ENCODE measurements around the gene RNF26.

RNF26 gene

DNA sequence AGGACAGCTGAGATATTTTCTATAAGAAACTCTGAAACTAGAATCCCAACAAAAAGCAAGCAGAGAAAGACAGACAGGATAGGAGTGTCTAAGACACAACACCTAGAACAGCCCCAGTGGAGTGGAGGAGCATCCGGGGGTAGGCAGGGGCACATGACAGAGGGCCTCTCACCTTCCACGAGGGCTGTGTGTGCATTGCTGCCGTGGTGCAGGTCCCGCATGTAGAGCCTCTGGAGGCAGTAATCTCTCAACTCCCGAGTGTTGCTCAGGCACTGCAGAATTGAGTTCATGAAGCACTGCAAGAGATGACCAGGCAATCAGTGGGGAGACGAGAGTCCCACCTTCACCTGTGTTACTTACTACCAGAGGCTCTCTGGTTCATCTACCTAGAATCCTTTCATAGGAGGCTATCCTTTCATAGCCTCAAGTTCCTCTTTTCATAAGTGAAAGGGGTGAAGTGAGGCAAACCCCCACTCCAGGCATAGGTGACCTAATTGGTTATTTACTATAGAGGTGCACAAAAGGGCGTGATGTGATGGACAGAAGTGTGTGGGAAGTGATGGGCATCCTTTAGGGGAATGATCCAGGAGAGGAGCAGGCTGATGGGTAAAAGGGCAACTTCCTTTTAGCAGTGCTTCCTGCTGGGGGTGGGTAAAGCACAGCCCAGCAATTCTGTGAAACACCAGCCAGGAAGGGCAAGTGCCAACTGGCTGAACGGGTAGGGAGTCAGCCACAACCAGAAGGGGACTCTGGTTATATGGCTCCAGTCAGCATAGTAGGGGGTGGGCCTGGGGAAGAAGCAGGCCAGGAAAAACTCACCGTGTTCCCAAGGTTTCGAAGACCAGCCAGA lies 25.3 kb downstream of the RNF26 start:
- DNase-seq (ENCODE audit: insufficient read length, low spot score): no peak
- peak; percentile 33; the same call in 1 of the 2 replicates for TF ChIP-seq SPI1 (IDR thresholded peaks at IDR 0.05; ENCODE audit: low read depth, low read length)
- no peak for TF ChIP-seq PAX5 (IDR thresholded peaks at IDR 0.05; ENCODE audit: insufficient read depth, low read length, severe bottlenecking)
- TF ChIP-seq POLR2AphosphoS5 (IDR thresholded peaks at IDR 0.05; ENCODE audit: low read depth, low read length): no peak
- TF ChIP-seq POU2F2 (IDR thresholded peaks at IDR 0.05; ENCODE audit: low read depth, low read length): no peak
- no peak for FAIRE-seq

- peak; percentile 9 for FAIRE-seq
- no peak for DNase-seq (ENCODE audit: insufficient read length, low spot score)
- no peak for TF ChIP-seq TAF1 (IDR thresholded peaks at IDR 0.05; ENCODE audit: low read depth, low read length)
- TF ChIP-seq POU2F2 (IDR thresholded peaks at IDR 0.05; ENCODE audit: low read depth, low read length): no peak
- no peak for TF ChIP-seq PAX5 (IDR thresholded peaks at IDR 0.05; ENCODE audit: insufficient read depth, low read length, severe bottlenecking)
- TF ChIP-seq SPI1 (IDR thresholded peaks at IDR 0.05; ENCODE audit: low read depth, low read length): no peak
- TF ChIP-seq POLR2A (IDR thresholded peaks at IDR 0.05; ENCODE audit: low read depth, low read length): no peak
- no peak for TF ChIP-seq POLR2AphosphoS5 (IDR thresholded peaks at IDR 0.05; ENCODE audit: low read depth, low read length)
Observed at GRCh38 chr11:119361056-119361787, 26.9 kb downstream of the RNF26 start.

- no peak for TF ChIP-seq POLR2AphosphoS5 (IDR thresholded peaks at IDR 0.05; ENCODE audit: low read depth, low read length)
- TF ChIP-seq TAF1 (IDR thresholded peaks at IDR 0.05; ENCODE audit: low read depth, low read length): no peak
- no peak for TF ChIP-seq POU2F2 (IDR thresholded peaks at IDR 0.05; ENCODE audit: low read depth, low read length)
- no peak for TF ChIP-seq POLR2A (IDR thresholded peaks at IDR 0.05; ENCODE audit: low read depth, low read length)
- TF ChIP-seq SPI1 (IDR thresholded peaks at IDR 0.05; ENCODE audit: low read depth, low read length): no peak
- no peak for TF ChIP-seq PAX5 (IDR thresholded peaks at IDR 0.05; ENCODE audit: insufficient read depth, low read length, severe bottlenecking)
- no peak for FAIRE-seq
- DNase-seq (ENCODE audit: insufficient read length, low spot score): no peak
Observed at GRCh38 chr11:119361941-119362725, 27.8 kb downstream of the RNF26 start.

DNA sequence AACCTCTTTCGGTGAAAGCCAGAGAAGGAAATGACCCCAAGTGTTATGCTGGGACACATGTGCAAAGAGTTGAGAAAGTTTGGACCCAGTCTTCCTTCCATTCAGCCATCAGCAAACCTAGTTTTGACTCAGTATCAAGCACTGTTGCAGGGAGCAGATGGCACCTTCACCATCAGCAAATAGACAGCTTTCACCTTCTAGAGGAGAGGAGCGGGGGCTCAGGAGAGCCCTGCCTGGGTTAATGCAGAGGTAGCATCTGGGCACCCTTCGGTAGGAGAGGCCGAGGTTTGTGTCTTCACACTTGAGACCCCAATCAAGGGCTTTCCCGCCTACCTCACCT lies 28.4 kb downstream of the RNF26 start:
- FAIRE-seq (no peak), DNase-seq (ENCODE audit: insufficient read length, low spot score) (no peak)
- TF ChIP-seq POLR2AphosphoS5 (IDR thresholded peaks at IDR 0.05; ENCODE audit: low read depth, low read length) (no peak), POLR2A (IDR thresholded peaks at IDR 0.05; ENCODE audit: low read depth, low read length) (no peak), SPI1 (IDR thresholded peaks at IDR 0.05; ENCODE audit: low read depth, low read length) (no peak), TAF1 (IDR thresholded peaks at IDR 0.05; ENCODE audit: low read depth, low read length) (no peak), PAX5 (IDR thresholded peaks at IDR 0.05; ENCODE audit: insufficient read depth, low read length, severe bottlenecking) (no peak), POU2F2 (IDR thresholded peaks at IDR 0.05; ENCODE audit: low read depth, low read length) (no peak)

DNA sequence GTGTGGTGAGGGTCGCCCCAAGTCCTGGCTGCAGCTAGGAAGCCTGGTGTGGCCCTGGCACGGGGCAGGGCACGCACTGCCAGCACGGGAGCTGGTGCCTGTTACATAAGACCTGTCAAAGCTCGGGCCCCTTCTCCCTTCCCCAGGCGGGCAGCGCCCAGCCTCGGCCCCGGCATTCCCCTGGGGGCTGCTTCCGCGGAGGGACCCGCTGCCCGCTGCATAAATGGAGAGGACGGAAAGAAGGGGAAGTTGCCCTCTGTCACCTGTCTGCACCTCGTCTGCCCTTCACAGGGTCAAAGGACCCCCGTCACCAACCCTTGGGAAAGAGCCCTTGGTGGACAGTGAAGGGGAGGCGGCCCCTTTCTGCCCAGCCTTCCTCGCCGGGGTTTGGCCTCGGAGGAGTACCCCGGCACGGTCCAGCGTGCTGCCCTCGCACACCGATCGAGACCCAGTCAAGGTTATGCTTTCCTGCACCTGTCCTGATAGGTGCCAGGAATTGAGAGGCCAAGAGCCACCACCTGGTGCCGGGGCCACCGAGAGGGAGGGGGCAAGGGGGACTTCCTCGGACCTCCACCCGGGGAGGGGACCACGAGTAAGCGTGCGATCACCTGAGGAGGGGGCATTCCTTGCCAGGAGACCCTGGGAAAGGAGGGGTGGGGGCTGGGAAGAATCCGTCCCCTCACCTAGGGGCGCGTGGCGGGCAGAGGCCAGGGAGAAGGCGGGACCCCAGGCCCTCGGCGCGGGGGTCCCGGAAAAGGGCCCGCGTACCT lies 28.9 kb downstream of the RNF26 start:
- no peak for DNase-seq (ENCODE audit: insufficient read length, low spot score)
- FAIRE-seq: no peak
- TF ChIP-seq POU2F2 (IDR thresholded peaks at IDR 0.05; ENCODE audit: low read depth, low read length) (no peak), POLR2AphosphoS5 (IDR thresholded peaks at IDR 0.05; ENCODE audit: low read depth, low read length) (no peak), PAX5 (IDR thresholded peaks at IDR 0.05; ENCODE audit: insufficient read depth, low read length, severe bottlenecking) (no peak), POLR2A (IDR thresholded peaks at IDR 0.05; ENCODE audit: low read depth, low read length) (no peak), TAF1 (IDR thresholded peaks at IDR 0.05; ENCODE audit: low read depth, low read length) (no peak), SPI1 (IDR thresholded peaks at IDR 0.05; ENCODE audit: low read depth, low read length) (no peak)

DNA sequence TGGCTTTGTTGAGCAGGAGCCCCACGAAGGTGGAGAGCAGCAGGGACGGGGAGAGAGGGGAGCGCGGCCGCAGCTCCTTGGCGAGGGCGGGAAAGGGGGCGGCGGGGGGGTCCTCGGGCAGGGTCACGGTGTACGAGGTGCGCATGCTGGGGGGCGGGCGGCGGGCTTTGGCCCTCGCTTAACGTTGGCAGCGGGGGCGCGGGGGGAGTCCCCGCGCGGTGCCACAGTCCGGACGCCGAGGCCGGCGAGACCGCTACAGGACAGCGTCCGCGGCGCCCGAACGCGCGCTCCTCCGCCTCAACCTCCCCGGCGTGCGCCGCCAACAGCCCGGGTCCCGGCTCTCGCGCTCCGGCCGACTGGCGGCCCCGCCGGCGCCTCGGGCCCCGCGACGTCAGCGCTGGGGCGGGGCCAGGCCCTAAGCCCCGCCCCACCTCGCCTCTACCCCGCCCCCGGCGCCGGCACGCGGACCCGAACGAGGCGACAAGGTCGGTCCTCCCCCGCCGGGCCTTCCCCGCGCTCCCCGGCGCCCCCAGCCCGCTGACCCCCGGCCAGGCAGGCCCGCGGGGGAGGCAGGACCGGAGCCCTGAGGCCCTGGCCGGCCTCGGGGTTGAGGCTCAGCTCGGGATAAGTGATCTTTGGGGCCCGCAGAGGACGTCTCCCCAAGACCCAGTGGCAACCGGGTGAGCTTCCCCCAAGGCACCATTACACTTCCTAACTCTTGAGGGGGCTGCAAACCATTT lies 29.7 kb downstream of the RNF26 start:
- FAIRE-seq (no peak), DNase-seq (ENCODE audit: insufficient read length, low spot score) (peak; percentile 63)
- no peak for TF ChIP-seq PAX5 (IDR thresholded peaks at IDR 0.05; ENCODE audit: insufficient read depth, low read length, severe bottlenecking)
- no peak for TF ChIP-seq POLR2AphosphoS5 (IDR thresholded peaks at IDR 0.05; ENCODE audit: low read depth, low read length)
- no peak for TF ChIP-seq POLR2A (IDR thresholded peaks at IDR 0.05; ENCODE audit: low read depth, low read length)
- no peak for TF ChIP-seq POU2F2 (IDR thresholded peaks at IDR 0.05; ENCODE audit: low read depth, low read length)
- TF ChIP-seq TAF1 (IDR thresholded peaks at IDR 0.05; ENCODE audit: low read depth, low read length): no peak
- TF ChIP-seq SPI1 (IDR thresholded peaks at IDR 0.05; ENCODE audit: low read depth, low read length): no peak

DNA sequence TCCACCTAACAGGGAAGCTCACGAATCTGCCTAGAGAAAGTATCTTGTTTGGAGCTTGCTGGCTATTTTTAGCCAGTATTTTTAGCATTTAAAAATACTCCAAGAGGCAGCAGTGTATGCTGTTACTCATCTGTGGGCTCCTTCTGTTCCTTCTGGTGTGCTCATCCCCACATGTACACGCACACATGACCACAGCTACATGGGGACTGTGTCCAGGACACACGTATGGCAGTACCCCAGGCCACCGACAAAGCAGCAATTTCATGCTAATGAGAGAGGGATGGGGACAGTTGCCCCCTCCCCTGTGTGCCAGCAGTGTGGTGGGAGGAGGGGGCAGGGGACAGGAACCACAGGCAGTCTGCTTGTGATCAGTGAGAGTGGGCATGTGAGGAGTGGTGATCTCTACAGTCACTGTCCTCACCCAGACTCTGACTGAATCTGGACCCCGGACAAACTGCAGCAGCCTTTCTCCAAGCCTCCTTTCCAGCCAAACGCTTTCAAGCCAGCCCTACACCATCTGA lies 30.8 kb downstream of the RNF26 start:
- DNase-seq (ENCODE audit: insufficient read length, low spot score) (no peak), FAIRE-seq (no peak)

More for the DNA sequence above, 30.8 kb downstream of the RNF26 start:
- no peak for TF ChIP-seq SPI1 (IDR thresholded peaks at IDR 0.05; ENCODE audit: low read depth, low read length)
- no peak for TF ChIP-seq TAF1 (IDR thresholded peaks at IDR 0.05; ENCODE audit: low read depth, low read length)
- TF ChIP-seq POLR2AphosphoS5 (IDR thresholded peaks at IDR 0.05; ENCODE audit: low read depth, low read length): no peak
- TF ChIP-seq POLR2A (IDR thresholded peaks at IDR 0.05; ENCODE audit: low read depth, low read length): no peak
- no peak for TF ChIP-seq PAX5 (IDR thresholded peaks at IDR 0.05; ENCODE audit: insufficient read depth, low read length, severe bottlenecking)
- TF ChIP-seq POU2F2 (IDR thresholded peaks at IDR 0.05; ENCODE audit: low read depth, low read length): no peak
